Parathyroid adenoma (tissue), 2 donors: ENCODE measurements around the gene TP73.

Experiments
- H2AFZ ChIP-seq: fragments of 300-600 bp; sonication (generic); one replicate; pipeline ENCODE4 v1.7.0; 2017; ENCODE audit warnings: antibody characterized with exemption, mild to moderate bottlenecking
- H3K27ac ChIP-seq: fragments of 300-600 bp; sonication (generic); one replicate; pipeline ENCODE4 v1.7.0; 2017
- H3K27me3 ChIP-seq: fragments of 300-600 bp; sonication (generic); one replicate; pipeline ENCODE4 v1.7.0; 2017; ENCODE audit warnings: low read length; ENCODE audit not compliant: control insufficient read depth, insufficient read depth
- H3K36me3 ChIP-seq: fragments of 300-600 bp; sonication (generic); one replicate; pipeline ENCODE4 v1.7.0; 2017; ENCODE audit warnings: low read length; ENCODE audit not compliant: control insufficient read depth, insufficient read depth
- H3K4me1 ChIP-seq: fragments of 300-600 bp; sonication (generic); one replicate; pipeline ENCODE4 v1.7.0; 2017; ENCODE audit warnings: control low read depth
- H3K4me2 ChIP-seq: fragments of 300-600 bp; sonication (generic); one replicate; pipeline ENCODE4 v1.7.0; 2017; ENCODE audit warnings: low read length
- H3K4me3 ChIP-seq: fragments of 300-600 bp; sonication (generic); one replicate; pipeline ENCODE4 v1.7.0; 2017; ENCODE audit warnings: low read depth, low read length
- H3K79me2 ChIP-seq: fragments of 300-600 bp; sonication (generic); one replicate; pipeline ENCODE4 v1.7.0; 2017; ENCODE audit warnings: control low read depth
- H3K9ac ChIP-seq: fragments of 300-600 bp; sonication (generic); one replicate; pipeline ENCODE4 v1.7.0; 2017; ENCODE audit warnings: mild to moderate bottlenecking
- H3K9me3 ChIP-seq: fragments of 300-600 bp; sonication (generic); one replicate; pipeline ENCODE4 v1.7.0; 2017; ENCODE audit warnings: low read length; ENCODE audit not compliant: control insufficient read depth
- CTCF ChIP-seq: fragments of 300-600 bp; sonication (generic); IDR thresholded peaks from one replicate; pipeline ENCODE4 v1.7.0; 2017; ENCODE audit warnings: antibody characterized with exemption, mild to moderate bottlenecking
- donor health status: primary hyperparathyroidism.

TP73 gene

GRCh38 chr1:3734602-3735001 lies 82.3 kb downstream of the TP73 start:
- H3K4me1 ChIP-seq = no peaks in the 10 kb centered on the region
- H3K9me3 ChIP-seq = no peaks in the 10 kb centered on the region
- no peak overlapping the region for H3K9ac ChIP-seq
- H3K27ac ChIP-seq = no peak overlapping the region
- H3K27me3 ChIP-seq = no peaks in the 10 kb centered on the region
- H3K4me3 ChIP-seq = no peak overlapping the region
- no peaks in the 10 kb centered on the region for H3K36me3 ChIP-seq
- no peak for TF ChIP-seq CTCF
- no peak overlapping the region for H2AFZ ChIP-seq
- no peak overlapping the region for H3K4me2 ChIP-seq
- H3K79me2 ChIP-seq = no peaks in the 10 kb centered on the region

- no peaks in the 10 kb centered on the region for H3K9me3 ChIP-seq
- H3K4me3 ChIP-seq = no peak overlapping the region
- H3K4me1 ChIP-seq = peaks cover 4% of the 10 kb centered on the region
- H2AFZ ChIP-seq = no peak overlapping the region
- H3K9ac ChIP-seq = no peak overlapping the region
- no peak overlapping the region for H3K4me2 ChIP-seq
- H3K27ac ChIP-seq = no peak overlapping the region
- H3K79me2 ChIP-seq = no peaks in the 10 kb centered on the region
- H3K27me3 ChIP-seq = no peaks in the 10 kb centered on the region
- H3K36me3 ChIP-seq = no peaks in the 10 kb centered on the region
- no peak for TF ChIP-seq CTCF
Observed at GRCh38 chr1:3735027-3735681, 82.8 kb downstream of the TP73 start.

GRCh38 chr1:3735688-3736087 lies 83.4 kb downstream of the TP73 start:
- TF ChIP-seq CTCF = no peak
- Histone ChIP-seq H2AFZ (no peak overlapping the region), H3K27ac (no peak overlapping the region), H3K4me2 (no peak overlapping the region), H3K27me3 (no peaks in the 10 kb centered on the region), H3K9ac (no peak overlapping the region), H3K9me3 (no peaks in the 10 kb centered on the region), H3K36me3 (no peaks in the 10 kb centered on the region), H3K79me2 (no peaks in the 10 kb centered on the region), H3K4me3 (no peak overlapping the region), H3K4me1 (peaks cover 7% of the 10 kb centered on the region)

GRCh38 chr1:3736131-3736561 lies 83.8 kb downstream of the TP73 start:
- TF ChIP-seq CTCF = no peak
- Histone ChIP-seq H3K27me3 (no peaks in the 10 kb centered on the region), H3K27ac (no peak overlapping the region), H3K9me3 (no peaks in the 10 kb centered on the region), H3K9ac (no peak overlapping the region), H3K4me1 (peaks cover 7% of the 10 kb centered on the region), H3K36me3 (no peaks in the 10 kb centered on the region), H3K4me2 (no peak overlapping the region), H2AFZ (no peak overlapping the region), H3K4me3 (no peak overlapping the region), H3K79me2 (no peaks in the 10 kb centered on the region)

GRCh38 chr1:3736708-3737107 lies 84.4 kb downstream of the TP73 start:
- Histone ChIP-seq H3K4me3 (no peak overlapping the region), H3K79me2 (no peaks in the 10 kb centered on the region), H3K27me3 (no peaks in the 10 kb centered on the region), H3K27ac (no peak overlapping the region), H3K9ac (no peak overlapping the region), H3K4me1 (peaks cover 7% of the 10 kb centered on the region), H3K9me3 (no peaks in the 10 kb centered on the region), H3K4me2 (no peak overlapping the region), H3K36me3 (no peaks in the 10 kb centered on the region), H2AFZ (no peak overlapping the region)
- TF ChIP-seq CTCF = no peak
